ENCODE measurements around the gene SLC4A5.

The SLC4A5 gene

GRCh38 chr2:74307720-74308119 lies 35.5 kb downstream of the SLC4A5 start:
- DNase-seq: no peak

DNA sequence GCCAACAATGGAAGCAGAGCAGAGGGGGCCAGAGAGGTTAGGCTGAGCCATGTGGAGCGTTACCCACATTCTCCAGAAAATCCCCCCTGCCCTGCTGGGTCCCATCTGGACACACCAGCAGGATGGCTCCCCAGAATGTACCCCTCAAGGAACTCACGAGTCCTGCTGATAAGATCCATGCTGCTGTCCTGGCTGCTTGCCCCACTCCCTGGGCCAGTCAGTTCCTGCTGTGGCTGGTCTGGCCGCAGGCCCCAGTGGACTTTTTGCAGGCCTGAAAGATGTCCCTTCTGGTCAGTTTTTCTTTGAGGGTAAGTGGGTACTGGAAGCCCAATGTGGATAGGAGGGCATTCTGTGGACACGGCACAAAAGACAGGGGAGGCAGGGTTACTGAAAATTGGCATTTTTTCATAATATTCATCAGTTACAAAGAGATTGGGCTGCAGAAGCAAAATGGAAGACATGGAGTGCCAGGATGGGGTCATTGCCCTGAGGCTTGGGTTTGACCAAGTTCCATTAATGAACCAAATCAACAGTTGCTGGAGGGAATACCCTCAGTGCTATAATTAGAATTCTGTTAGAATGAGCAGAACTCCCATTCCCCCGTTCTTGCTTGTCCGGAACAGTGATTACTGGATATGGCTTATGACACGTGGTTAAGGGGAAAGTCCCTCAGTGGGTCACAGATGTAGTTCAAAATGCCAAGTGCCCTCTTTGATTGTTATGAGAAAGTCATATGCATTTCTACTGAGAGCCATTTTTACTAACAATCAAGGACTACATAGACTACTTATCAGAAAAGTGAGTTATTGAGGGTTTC lies 38.7 kb downstream of the SLC4A5 start:
- DNase-seq: no peak

DNA sequence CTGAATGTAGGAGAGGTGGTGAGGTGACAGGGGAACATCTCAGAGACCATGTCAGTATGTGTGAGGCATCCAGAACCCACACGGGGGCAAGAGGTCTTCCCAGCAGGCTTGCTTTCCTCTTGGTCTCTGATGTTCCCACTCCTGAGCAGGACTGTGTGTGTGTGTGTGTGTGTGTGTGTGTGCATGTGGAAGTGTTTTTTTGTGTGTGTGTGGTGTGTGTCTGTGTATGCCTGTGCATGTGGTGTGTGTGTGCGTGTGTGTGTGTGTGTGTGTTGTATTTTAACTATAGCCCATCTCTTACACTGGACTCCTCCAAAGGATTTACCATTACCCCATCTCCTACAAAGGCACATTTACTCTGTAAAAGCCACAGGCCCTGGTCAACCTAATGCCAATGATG lies 40.4 kb downstream of the SLC4A5 start:
- no peak for DNase-seq

DNA sequence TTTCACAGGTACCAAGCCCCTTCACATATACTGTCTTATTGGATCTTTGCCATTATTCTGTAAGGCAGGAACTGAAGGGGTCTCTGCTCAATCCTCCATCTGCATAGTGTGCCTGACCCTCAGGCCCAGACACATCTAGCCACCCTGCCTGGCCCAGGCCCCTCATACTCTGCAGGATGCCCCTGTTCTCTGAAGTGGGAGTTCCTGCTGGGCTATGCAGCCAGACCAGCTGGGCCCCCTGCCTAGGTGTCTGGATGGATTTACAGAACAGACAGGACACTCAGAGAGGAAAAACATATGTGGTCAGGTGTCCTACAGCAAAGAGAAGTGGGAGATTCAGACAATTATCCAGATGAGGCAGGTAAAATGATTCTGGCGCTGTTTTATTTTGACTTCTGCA lies 42.0 kb downstream of the SLC4A5 start:
- DNase-seq: peak in 1 of 2 experiments; percentile 29

DNA sequence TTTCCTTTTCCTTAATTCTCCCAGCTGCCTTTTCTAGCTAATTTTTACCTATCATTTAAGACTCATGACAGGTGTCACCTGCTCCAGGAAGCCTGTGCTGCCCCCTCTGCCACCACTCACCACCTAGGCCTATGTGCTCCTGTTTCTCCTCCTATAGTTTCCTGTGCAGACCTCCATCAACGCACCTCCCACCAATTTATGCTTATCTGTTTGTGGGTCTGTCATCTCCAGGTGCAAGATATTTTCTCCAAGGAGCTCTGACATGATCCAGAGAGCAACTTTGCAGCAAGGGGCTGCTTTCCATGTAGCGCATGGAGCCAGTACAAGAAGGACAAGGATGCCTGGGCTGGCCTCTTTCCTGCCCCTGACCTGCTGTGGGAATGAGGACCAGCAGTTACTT lies 42.7 kb downstream of the SLC4A5 start:
- DNase-seq: no peak

DNA sequence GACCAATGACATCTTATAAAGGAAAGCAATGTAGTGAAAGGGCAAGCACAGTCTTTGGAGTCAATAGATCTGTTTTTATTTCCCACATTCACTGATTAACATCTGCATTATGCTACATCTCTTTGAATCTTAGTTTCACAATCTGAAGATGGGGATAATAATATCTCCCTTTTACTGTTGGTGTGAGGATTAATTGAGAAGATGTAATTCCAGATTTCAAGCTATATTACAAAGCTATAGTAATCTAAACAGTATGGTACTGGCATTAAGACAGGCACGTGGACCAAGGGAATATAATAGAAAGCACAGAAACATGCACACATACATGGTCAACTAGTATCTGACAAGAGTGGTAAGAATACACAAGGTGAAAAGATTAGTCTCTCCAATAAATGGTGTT lies 45.3 kb downstream of the SLC4A5 start:
- no peak for DNase-seq

GRCh38 chr2:74297391-74297790 lies 45.8 kb downstream of the SLC4A5 start:
- DNase-seq: peak; percentile 7 to 13

DNA sequence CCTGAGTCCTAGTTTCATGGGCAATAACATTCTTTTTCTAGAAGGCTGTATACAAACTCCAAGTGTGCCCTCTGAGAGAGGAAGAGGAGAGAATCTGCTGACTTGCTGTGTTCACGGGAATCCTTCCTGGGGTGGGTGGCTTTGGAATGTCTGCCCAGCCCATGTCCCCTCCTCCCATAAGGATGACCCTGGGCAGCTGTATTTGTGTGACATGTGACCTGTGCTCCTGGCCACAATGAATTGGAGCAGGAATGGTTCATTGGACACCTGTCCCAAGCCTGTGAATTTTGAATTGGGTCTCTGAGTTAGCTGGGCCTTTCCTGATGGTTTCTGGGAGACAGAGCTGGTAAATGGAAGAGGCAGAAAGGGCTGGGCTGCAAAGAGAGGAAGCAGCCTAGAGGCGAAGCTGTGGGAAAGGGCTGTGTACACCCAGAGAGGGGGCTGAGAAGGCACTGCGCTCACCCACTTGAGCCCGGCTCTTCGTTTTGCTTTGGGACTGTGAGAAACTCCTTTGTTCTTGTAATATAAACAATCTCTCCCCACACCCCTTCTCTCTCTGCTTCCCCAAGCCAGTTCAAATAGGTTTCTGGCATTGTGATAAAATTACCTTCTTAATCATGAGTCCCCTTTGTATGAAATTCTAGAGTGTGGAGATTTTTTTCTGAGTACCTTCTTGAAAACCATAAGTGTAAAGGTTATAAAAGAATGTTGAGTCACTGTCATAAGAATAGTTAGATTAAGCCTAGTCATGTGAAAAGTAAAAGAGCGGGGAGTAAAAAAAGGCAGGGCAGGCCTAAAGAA lies 49.8 kb downstream of the SLC4A5 start:
- DNase-seq: no peak

GRCh38 chr2:74292751-74293150 lies 50.5 kb downstream of the SLC4A5 start:
- DNase-seq: no peak

GRCh38 chr2:74291886-74292621 lies 51.2 kb downstream of the SLC4A5 start:
- DNase-seq: no peak

DNA sequence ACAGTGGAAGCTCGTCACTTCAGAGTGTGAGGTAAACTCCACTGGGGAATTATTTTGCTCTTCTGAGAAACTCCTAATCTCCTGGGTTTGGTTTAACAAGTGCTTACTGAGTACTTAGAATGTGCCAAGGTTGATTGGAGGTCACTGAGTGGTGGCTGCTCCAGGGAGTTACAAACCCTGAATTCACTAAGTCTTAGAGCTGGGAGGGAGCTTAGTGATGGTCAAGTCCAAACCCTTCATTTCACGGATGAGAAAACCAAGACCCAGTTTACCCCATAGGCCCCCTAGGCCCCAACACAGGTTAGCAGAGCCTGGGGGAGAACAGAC lies 52.0 kb downstream of the SLC4A5 start:
- no peak for DNase-seq

GRCh38 chr2:74290466-74291217 lies 52.6 kb downstream of the SLC4A5 start:
- no peak for DNase-seq

DNA sequence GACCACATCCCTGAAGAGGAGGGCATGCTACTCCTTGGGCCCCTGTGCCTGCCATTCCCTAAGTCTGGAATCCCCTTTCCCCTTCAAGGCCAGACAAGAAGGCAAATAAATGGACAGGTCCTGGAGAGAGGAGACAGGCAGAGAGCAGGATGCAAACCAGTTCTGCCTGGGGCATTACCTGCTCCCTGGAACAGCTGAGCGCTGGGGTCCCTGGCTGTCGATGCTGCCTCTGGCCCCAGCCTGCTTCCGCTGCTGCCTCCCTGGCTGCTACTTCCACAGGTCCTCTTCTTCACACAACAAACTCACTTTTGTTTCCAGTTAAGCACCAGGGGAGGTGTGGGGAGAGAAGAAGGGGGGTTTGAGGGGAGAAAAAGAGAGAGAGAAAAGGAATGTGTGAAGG lies 53.1 kb downstream of the SLC4A5 start:
- no peak for DNase-seq

GRCh38 chr2:74286725-74287124 lies 56.5 kb downstream of the SLC4A5 start:
- DNase-seq: no peak

GRCh38 chr2:74281141-74281975 lies 61.9 kb downstream of the SLC4A5 start:
- no peak for DNase-seq

DNA sequence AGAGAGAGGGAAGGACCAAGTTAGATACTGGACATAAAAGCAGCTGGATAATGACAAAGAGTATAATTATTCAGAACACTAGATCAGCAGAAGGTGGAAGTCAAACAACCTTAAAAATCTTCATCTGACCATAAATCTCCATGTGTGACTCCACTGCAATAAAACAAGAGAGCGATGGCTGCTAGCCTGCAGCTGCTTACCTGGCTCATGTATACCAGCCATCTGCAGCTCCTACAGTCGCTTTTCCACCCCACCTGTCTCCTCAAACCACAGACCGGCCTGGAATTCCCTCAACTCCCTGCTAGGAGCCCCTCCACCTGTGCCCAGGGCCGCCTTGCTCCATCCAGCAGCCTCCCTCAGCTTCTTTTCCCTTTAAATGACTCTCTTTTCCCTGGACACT lies 64.5 kb downstream of the SLC4A5 start:
- no peak for DNase-seq

- no peak for DNase-seq
Measured at GRCh38 chr2:74278176-74278575, 65.0 kb downstream of the SLC4A5 start.

- DNase-seq: no peak
Measured at GRCh38 chr2:74275228-74275627, 68.0 kb downstream of the SLC4A5 start.

GRCh38 chr2:74269667-74270066 lies 73.5 kb downstream of the SLC4A5 start:
- DNase-seq: no peak

DNA sequence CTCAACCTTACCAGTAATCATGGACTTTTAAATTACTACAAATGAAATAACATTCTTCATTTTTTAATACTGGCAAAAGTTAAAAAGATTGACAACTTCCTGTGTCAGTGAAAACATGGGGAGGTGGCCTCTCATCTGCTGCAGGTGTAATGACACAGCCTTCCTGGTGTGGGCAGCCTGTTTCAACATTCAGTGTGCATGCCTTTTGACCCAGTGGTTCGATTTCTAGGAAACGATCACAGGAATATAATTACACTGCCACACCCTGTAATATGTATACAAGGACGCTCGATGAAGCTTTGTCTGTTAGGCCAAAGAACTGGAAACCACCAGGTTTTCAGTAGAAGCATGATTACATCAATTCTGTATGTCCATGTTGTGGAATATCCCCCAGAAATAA lies 76.1 kb downstream of the SLC4A5 start:
- DNase-seq: peak; percentile 13 to 20

GRCh38 chr2:74264281-74264680 lies 78.9 kb downstream of the SLC4A5 start:
- no peak for DNase-seq

- no peak for DNase-seq
Measured at GRCh38 chr2:74262681-74263080, 80.5 kb downstream of the SLC4A5 start.
